ENCODE data around the gene IDS. TPM values are rescaled to one million over a fixed set of nuclear protein-coding genes. Genes with fewer than 3 reads are reported as not detected.

Gene IDS
- total RNA-seq, 2 donors from 2014 or later: 204 to 210 TPM

DNA sequence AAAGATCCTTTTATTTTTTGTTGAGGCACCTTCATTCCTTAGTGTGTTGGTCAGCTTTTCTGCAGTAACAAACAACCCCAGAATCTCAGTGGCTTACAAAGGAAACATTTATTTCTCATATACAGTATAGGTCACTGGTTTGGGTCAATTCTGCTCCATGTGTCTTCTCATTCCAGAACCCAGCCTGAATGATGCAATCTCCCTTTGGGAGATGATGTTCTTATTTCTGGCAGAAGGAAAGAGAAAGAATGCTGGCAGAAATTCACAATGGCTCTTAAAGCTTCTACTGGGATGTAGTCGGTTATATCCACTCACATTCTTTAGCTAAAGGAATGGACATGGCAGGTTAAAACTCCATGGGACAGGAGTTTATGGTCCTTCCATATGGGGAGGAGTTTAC is 42.3 kb downstream of the IDS start:
- Histone ChIP-seq H3K4me3 (no peak overlapping the region), H3K27me3 (replicated peaks; ENCODE audit: insufficient read depth) (no peaks in the 10 kb centered on the region), H3K4me1 (ENCODE audit: control insufficient read depth in 1 of 2, low read depth in 2 of 2) (no peaks in the 10 kb centered on the region), H3K27ac (no peak overlapping the region), H3K9me3 (no peaks in the 10 kb centered on the region), H3K36me3 (no peaks in the 10 kb centered on the region)
- ATAC-seq (ENCODE audit: insufficient number of reproducible peaks, low FRiP score, low read depth) (no peak), DNase-seq (ENCODE audit: low spot score) (no peak)
- TF ChIP-seq, protein P1, sequence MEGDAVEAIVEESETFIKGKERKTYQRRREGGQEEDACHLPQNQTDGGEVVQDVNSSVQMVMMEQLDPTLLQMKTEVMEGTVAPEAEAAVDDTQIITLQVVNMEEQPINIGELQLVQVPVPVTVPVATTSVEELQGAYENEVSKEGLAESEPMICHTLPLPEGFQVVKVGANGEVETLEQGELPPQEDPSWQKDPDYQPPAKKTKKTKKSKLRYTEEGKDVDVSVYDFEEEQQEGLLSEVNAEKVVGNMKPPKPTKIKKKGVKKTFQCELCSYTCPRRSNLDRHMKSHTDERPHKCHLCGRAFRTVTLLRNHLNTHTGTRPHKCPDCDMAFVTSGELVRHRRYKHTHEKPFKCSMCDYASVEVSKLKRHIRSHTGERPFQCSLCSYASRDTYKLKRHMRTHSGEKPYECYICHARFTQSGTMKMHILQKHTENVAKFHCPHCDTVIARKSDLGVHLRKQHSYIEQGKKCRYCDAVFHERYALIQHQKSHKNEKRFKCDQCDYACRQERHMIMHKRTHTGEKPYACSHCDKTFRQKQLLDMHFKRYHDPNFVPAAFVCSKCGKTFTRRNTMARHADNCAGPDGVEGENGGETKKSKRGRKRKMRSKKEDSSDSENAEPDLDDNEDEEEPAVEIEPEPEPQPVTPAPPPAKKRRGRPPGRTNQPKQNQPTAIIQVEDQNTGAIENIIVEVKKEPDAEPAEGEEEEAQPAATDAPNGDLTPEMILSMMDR (IDR thresholded peaks at IDR 0.05): no peak

DNA sequence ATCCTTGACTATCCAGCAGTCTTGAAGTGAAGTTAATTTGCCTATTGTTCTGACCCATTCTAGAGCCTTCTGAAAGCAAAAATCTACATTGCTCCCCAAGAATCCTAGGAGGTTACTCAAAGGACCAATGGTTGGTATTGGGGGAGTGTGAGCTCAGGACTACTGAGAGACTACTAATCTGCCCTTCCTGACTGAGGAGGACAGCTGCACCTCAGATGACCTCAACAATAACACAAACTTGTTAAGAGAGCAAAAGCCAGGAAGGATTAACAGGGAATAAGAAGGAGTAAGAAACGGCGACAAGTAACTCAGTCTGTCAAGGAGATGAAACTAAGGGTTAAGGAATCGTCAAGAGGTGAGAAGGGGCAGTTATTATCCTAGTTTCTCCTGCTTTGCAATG is 43.4 kb downstream of the IDS start:
- Histone ChIP-seq H3K4me3 (no peak overlapping the region), H3K4me1 (ENCODE audit: control insufficient read depth in 1 of 2, low read depth in 2 of 2) (no peaks in the 10 kb centered on the region), H3K9me3 (no peaks in the 10 kb centered on the region), H3K27ac (no peak overlapping the region), H3K36me3 (no peaks in the 10 kb centered on the region), H3K27me3 (replicated peaks; ENCODE audit: insufficient read depth) (no peaks in the 10 kb centered on the region)
- DNase-seq (ENCODE audit: low spot score): no peak
- no peak for ATAC-seq (ENCODE audit: insufficient number of reproducible peaks, low FRiP score, low read depth)
- TF ChIP-seq, protein P1 (IDR thresholded peaks at IDR 0.05): no peak

DNA sequence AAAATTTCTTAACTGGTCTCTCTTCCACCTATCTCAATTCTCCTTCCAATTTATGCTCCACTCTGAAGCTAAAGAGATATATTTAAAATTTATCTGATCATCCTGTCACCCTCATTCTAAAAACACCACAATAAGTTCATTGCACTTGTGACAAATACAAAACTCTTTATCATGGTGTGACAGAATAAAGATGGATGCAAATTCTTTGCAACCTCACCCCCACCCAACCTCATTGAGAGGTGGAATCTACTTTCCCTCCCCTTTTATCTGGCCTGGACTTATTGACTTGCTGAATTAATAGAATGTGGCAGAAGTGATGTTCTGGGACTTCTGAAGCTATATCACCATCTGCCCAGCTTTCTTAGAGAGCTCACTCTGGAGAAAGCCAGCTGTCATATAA is 46.5 kb downstream of the IDS start:
- no peaks in the 10 kb centered on the region for H3K36me3 ChIP-seq
- no peak for DNase-seq (ENCODE audit: low spot score)
- H3K27ac ChIP-seq: no peak overlapping the region
- H3K4me3 ChIP-seq: no peak overlapping the region
- no peak for ATAC-seq (ENCODE audit: insufficient number of reproducible peaks, low FRiP score, low read depth)
- H3K9me3 ChIP-seq: no peaks in the 10 kb centered on the region
- no peaks in the 10 kb centered on the region for H3K27me3 ChIP-seq (replicated peaks; ENCODE audit: insufficient read depth)
- TF ChIP-seq, protein P1 (IDR thresholded peaks at IDR 0.05): no peak
- H3K4me1 ChIP-seq (ENCODE audit: control insufficient read depth in 1 of 2, low read depth in 2 of 2): no peaks in the 10 kb centered on the region

DNA sequence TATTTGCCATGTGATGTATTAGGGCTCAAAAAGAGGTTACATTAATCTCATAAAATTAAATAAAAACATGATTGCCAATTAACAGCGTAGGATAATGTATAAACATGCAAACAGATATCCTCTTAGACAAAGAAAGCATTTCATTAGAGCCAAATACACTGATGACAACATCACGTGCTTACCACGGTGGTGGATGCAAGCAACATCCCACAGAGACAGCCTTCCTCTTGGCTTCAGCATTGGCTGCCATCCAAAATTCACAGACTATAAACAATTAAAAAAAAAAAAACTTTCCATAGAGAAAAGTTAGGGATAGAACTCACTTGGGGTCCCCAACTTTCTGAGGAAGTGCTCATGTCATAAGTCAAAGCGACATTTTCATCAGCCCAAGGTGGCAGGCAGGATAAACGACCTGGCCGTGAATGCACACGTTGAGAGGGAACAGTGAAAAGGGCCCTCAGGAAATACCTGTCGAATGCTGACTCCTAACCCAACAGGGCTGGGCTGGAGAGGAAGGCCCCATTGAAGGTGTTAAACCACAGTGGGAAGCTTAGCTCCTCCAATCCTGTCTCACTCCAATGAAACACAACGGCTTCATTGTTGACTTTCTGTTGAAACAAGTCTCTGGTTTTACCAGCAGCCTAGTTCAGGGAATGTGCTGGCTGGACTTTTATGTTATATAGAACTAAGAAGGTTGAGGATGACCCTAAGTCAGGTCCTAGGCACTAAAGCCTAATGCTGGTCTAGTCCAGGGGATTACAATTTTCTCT is 48.4 kb downstream of the IDS start:
- no peaks in the 10 kb centered on the region for H3K9me3 ChIP-seq
- H3K4me3 ChIP-seq: no peak overlapping the region
- H3K27me3 ChIP-seq (replicated peaks; ENCODE audit: insufficient read depth): no peaks in the 10 kb centered on the region
- TF ChIP-seq, protein P1 (IDR thresholded peaks at IDR 0.05): no peak
- ATAC-seq (ENCODE audit: insufficient number of reproducible peaks, low FRiP score, low read depth) (no peak), DNase-seq (ENCODE audit: low spot score) (no peak)
- no peak overlapping the region for H3K27ac ChIP-seq
- no peaks in the 10 kb centered on the region for H3K4me1 ChIP-seq (ENCODE audit: control insufficient read depth in 1 of 2, low read depth in 2 of 2)
- no peaks in the 10 kb centered on the region for H3K36me3 ChIP-seq

DNA sequence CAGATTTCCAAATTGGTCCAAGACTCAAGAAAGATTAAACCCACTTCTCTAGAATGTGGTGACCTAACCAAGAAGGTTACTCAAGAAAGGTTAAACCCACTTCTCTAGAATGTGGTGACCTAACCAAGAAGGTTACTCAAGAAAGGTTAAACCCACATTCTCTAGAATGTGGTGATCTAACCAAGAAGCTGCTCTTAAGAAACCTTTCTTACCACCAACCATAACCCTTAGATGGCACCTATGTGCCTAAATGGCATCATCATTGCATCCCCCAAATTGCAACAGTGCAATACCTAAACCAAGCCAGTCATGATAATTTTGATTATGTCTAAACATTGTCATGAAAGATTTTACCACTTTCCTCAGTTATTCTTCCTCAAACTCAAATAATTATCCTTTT is 49.2 kb downstream of the IDS start:
- Histone ChIP-seq H3K4me3 (no peak overlapping the region), H3K36me3 (no peaks in the 10 kb centered on the region), H3K4me1 (ENCODE audit: control insufficient read depth in 1 of 2, low read depth in 2 of 2) (no peaks in the 10 kb centered on the region), H3K27ac (no peak overlapping the region), H3K27me3 (replicated peaks; ENCODE audit: insufficient read depth) (no peaks in the 10 kb centered on the region), H3K9me3 (no peaks in the 10 kb centered on the region)
- DNase-seq (ENCODE audit: low spot score): no peak
- TF ChIP-seq, protein P1 (IDR thresholded peaks at IDR 0.05): no peak
- no peak for ATAC-seq (ENCODE audit: insufficient number of reproducible peaks, low FRiP score, low read depth)

All from thoracic aorta (tissue), 2 donors.